Colonic mucosa (tissue), 4 donors: Measurements from ENCODE around the gene GRK3. TPM values are rescaled to one million over a fixed set of nuclear protein-coding genes. Genes with fewer than 3 reads are reported as not detected.

Experiments
- DNase-seq: peaks from one replicate; pipeline ENCODE4 v3.0.0-alpha.2; 2020
- H3K27ac ChIP-seq: fragments of 200-600 bp; one replicate; pipeline ENCODE4 v1.8.0; 2021
- H3K27me3 ChIP-seq: fragments of 200-600 bp; one replicate; pipeline ENCODE4 v1.8.0; 2021
- H3K36me3 ChIP-seq: fragments of 200-600 bp; one replicate; pipeline ENCODE4 v1.8.0; 2021
- H3K4me1 ChIP-seq: fragments of 200-600 bp; one replicate; pipeline ENCODE4 v1.8.0; 2021; ENCODE audit warnings: mild to moderate bottlenecking
- H3K4me3 ChIP-seq: fragments of 200-600 bp; one replicate; pipeline ENCODE4 v1.8.0; 2021
- H3K9ac ChIP-seq, 2 donors: one replicate each; pipeline ENCODE4 v1.7.0; 2013; ENCODE audit warnings: control low read depth in 2 of 2, low read depth in 2 of 2, low read length in 2 of 2
- H3K9me3 ChIP-seq: fragments of 200-600 bp; one replicate; pipeline ENCODE4 v1.8.0; 2021
- CTCF ChIP-seq: fragments of 200-600 bp; IDR thresholded peaks from one replicate; pipeline ENCODE4 v1.8.0; 2022; ENCODE audit warnings: antibody characterized with exemption, mild to moderate bottlenecking
- intact Hi-C: fragments of 100-400 bp; cut with DNase I; formaldehyde crosslinking; loops from one replicate; pipeline ENCODE4 v1.14.1; 2022
- total RNA-seq, 2 donors: library from RNA; stranded (reverse); fragmentation: NEBNext Ultra II Directional in 1 of 2; extraction: Animal tissue kit (Norgen Biotek cat#: 25700) in 1 of 2; gene quantifications; one replicate each; pipeline ENCODE4 v1.2.1, GENCODE V29; 2021
- donor health status: healthy.
- donor health status: DM: no; HTN: no; CAD: no.
- donor health status: DM: no; HTN: no; CAD: no.

The GRK3 gene
- total RNA-seq, 2 donors from 2014 or later = 2.9 to 5.3 TPM

GRCh38 chr22:25763239-25763777 is 198.8 kb downstream of the GRK3 start:
- H3K9ac ChIP-seq = no peak overlapping the region
- no peaks in the 10 kb centered on the region for H3K36me3 ChIP-seq
- DNase-seq = no peak
- intact Hi-C loops = no loop called here
- H3K27ac ChIP-seq = no peak overlapping the region
- no peak for TF ChIP-seq CTCF
- H3K4me1 ChIP-seq = no peaks in the 10 kb centered on the region
- no peak overlapping the region for H3K4me3 ChIP-seq
- H3K27me3 ChIP-seq = no peaks in the 10 kb centered on the region
- H3K9me3 ChIP-seq = no peaks in the 10 kb centered on the region

GRCh38 chr22:25764270-25765015 is 200.0 kb downstream of the GRK3 start:
- Histone ChIP-seq H3K4me1 (no peaks in the 10 kb centered on the region), H3K4me3 (no peak overlapping the region), H3K36me3 (no peaks in the 10 kb centered on the region), H3K9ac (no peak overlapping the region), H3K27me3 (no peaks in the 10 kb centered on the region), H3K27ac (no peak overlapping the region), H3K9me3 (no peaks in the 10 kb centered on the region)
- DNase-seq = no peak
- intact Hi-C loops = no loop called here
- TF ChIP-seq CTCF = no peak

GRCh38 chr22:25765016-25765367 is 200.5 kb downstream of the GRK3 start:
- no peak for TF ChIP-seq CTCF
- Histone ChIP-seq H3K27me3 (no peaks in the 10 kb centered on the region), H3K27ac (no peak overlapping the region), H3K4me1 (no peaks in the 10 kb centered on the region), H3K9me3 (no peaks in the 10 kb centered on the region), H3K9ac (no peak overlapping the region), H3K4me3 (no peak overlapping the region), H3K36me3 (no peaks in the 10 kb centered on the region)
- intact Hi-C loops = no loop called here
- no peak for DNase-seq

GRCh38 chr22:25765801-25766200 is 201.3 kb downstream of the GRK3 start:
- no peaks in the 10 kb centered on the region for H3K36me3 ChIP-seq
- DNase-seq = no peak
- no peaks in the 10 kb centered on the region for H3K27me3 ChIP-seq
- no peaks in the 10 kb centered on the region for H3K4me1 ChIP-seq
- H3K9ac ChIP-seq = no peak overlapping the region
- no peak for TF ChIP-seq CTCF
- intact Hi-C loops = no loop called here
- H3K9me3 ChIP-seq = no peaks in the 10 kb centered on the region
- no peak overlapping the region for H3K4me3 ChIP-seq
- no peak overlapping the region for H3K27ac ChIP-seq

GRCh38 chr22:25766418-25766817 is 201.9 kb downstream of the GRK3 start:
- intact Hi-C loops = no loop called here
- Histone ChIP-seq H3K4me3 (no peak overlapping the region), H3K27me3 (no peaks in the 10 kb centered on the region), H3K36me3 (no peaks in the 10 kb centered on the region), H3K9me3 (no peaks in the 10 kb centered on the region), H3K9ac (no peak overlapping the region), H3K4me1 (no peaks in the 10 kb centered on the region), H3K27ac (no peak overlapping the region)
- no peak for DNase-seq
- no peak for TF ChIP-seq CTCF
